Keratinocyte (primary cell): Measurements from ENCODE around the gene HCN2.

Experiments
- CTCF ChIP-seq, 3 experiments: IDR thresholded peaks in 1 of 3; conservative IDR thresholded peaks in 1 of 3; optimal IDR thresholded peaks in 1 of 3; 2 replicates in 2 of 3; 3 replicates in 1 of 3; pipeline versions ENCODE3 to v1.5.1; 2011; ENCODE audit warnings: low read length in 3 of 3, mild to moderate bottlenecking in 3 of 3, moderate library complexity in 2 of 3, control low read depth in 1 of 3, inconsistent platforms in 1 of 3; ENCODE audit not compliant: insufficient read depth in 2 of 3; ENCODE audit errors: extremely low read depth in 1 of 3
- EZH2 ChIP-seq: IDR thresholded peaks from one replicate; pipeline ENCODE4 v1.6.1; 2012; ENCODE audit warnings: inconsistent platforms, mild to moderate bottlenecking, low read length, moderate library complexity

- TF ChIP-seq CTCF (optimal IDR thresholded peaks at IDR 0.05 in 1 of 3, IDR thresholded peaks at IDR 0.05 in 1 of 3, conservative IDR thresholded peaks at IDR 0.05 in 1 of 3; ENCODE audit: extremely low read depth in 1 of 3, insufficient read depth in 2 of 3, low read length in 3 of 3) (no peak), EZH2 (no peak)
These were observed 50.5 kb downstream of the HCN2 start for GRCh38 chr19:640161-640558.
